ENCODE measurements around the gene ANAPC7.
"Not testable (repeated sequence)": the region's sequence is repeated elsewhere in the genome, so short reads cannot be mapped to it uniquely, and the experiment has no call there.

Gene ANAPC7

DNA sequence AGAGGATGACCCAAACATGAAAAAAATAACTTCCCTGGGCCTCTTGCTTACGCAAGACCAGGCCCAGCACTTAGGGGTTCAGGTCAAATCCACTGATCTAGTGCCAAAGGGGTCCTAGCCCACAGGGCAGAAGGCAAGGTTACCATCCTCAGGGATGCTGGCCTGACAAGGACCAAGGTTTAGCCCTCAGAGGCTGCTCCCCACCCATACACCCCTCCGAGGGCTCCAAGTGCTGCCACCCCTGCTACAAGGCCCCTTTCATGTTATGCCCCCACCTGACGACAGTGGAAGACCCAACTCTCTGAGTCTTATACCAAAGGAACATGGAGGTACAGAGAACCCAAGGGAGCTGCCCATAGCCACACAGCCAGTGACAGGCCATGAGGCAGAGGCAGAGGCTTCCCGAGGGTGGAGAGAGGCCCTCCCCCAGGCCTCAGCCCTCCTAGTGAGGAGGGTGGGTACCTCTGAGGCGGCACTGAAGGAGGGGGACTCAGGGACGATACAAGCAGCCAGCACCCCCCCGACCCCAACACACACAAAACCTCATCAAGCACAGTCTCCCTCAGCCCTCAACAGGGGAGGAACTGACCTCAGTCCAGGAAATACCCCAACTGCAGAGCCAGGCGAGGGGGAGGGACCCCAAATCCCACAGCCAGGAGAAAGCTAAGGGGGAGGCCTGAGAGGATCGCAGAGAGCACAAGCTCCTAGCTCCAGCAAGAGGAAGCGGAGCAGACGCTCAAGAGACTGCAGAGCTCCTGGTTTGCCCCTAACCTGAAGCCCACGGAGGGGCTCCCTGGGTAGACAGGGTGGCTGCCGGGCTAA, 37.0 kb downstream of the ANAPC7 start:
- no peak for TF ChIP-seq POLR2A (IDR thresholded peaks at IDR 0.05; ENCODE audit: low read length)
- TF ChIP-seq GATA1 (IDR thresholded peaks at IDR 0.05; ENCODE audit: low read depth, low read length) = no peak
- DNase-seq = no peak

DNA sequence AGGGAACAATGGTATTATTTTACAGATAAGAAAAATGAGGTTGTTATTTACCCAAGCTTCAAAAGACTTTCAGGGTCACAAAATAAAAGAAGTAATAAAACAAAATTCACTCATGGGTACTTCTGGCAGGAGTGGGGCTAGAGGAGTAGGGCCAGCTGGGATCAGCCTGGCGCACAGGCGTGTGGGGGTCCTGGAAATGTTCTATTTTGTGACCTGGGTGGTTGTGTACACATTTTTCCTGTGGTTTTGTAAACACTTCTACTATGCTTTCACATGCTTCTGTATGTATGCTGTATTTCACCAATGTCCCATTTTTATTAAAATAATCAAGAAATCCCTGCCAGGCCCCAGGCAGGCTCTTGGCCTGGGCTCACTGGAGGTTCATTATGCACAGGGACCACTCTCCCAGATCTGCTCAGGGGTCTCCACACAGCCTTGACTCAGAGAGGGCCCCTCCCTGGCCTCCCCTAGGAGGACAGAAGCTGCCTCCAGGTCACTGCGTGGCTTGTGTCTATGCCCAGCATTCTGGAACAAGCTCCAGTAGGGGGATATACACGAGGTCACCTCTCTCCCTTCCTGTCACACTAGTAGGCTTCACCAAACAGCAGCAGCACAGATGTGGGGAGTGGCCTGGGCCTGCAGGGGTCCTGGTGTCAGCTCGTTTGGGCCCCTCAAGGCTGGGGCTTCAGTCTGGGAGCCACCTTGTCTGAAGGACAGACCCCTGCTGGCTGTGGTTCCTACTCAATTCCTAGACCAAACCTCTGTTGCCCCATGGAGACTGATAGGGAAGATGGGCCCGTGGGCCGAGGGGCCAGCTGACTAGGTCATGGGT, 37.8 kb downstream of the ANAPC7 start:
- no peak for DNase-seq
- TF ChIP-seq GATA1 (IDR thresholded peaks at IDR 0.05; ENCODE audit: low read depth, low read length) (no peak), POLR2A (IDR thresholded peaks at IDR 0.05; ENCODE audit: low read length) (no peak)

GRCh38 chr12:110361216-110361615, 42.3 kb downstream of the ANAPC7 start:
- TF ChIP-seq POLR2A (IDR thresholded peaks at IDR 0.05; ENCODE audit: low read length) (no peak), GATA1 (IDR thresholded peaks at IDR 0.05; ENCODE audit: low read depth, low read length) (no peak)
- DNase-seq = no peak

DNA sequence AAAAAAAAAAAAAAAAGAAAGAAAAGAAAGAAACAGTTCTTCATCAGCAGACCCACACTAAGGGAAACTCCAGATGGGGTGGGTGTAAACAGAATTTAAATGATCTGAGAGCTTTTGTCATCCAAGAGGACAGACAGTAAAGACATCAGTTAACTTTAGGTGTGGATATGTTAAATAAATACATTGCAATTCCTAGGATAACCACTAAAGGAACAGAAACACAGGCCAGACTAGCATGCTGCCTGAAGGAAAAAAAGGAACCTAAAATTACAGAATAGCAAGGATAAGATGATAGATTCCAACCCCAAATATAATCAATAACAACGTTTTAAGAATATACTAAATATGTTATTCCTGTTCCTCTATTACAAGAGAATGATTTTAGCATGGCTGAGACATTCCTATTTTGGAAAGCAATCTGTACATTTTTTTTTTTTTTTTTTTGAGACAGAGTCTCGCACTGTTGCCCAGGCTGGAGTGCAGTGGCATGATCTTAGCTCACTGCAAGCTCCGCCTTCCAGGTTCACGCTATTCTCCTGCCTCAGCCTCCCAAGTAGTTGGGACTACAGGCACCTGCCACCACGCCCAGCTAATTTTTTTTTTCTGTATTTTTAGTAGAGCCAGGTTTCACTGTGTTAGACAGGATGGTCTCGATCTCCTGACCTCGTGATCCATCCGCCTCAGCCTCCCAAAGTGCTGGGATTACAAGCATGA, 45.0 kb downstream of the ANAPC7 start:
- DNase-seq = not testable (repeated sequence)

GRCh38 chr12:110355073-110355472, 48.4 kb downstream of the ANAPC7 start:
- DNase-seq = peak; percentile 47 to 55
- TF ChIP-seq POLR2A (IDR thresholded peaks at IDR 0.05; ENCODE audit: low read length) (no peak), GATA1 (IDR thresholded peaks at IDR 0.05; ENCODE audit: low read depth, low read length) (no peak)

- peak; percentile 63 to 71 for DNase-seq
- TF ChIP-seq GATA1 (IDR thresholded peaks at IDR 0.05; ENCODE audit: low read depth, low read length) (no peak), POLR2A (IDR thresholded peaks at IDR 0.05; ENCODE audit: low read length) (no peak)
These were observed 49.2 kb downstream of the ANAPC7 start for GRCh38 chr12:110354172-110354780.

- TF ChIP-seq POLR2A (IDR thresholded peaks at IDR 0.05; ENCODE audit: low read length) (no peak), GATA1 (IDR thresholded peaks at IDR 0.05; ENCODE audit: low read depth, low read length) (no peak)
- DNase-seq = no peak
These were observed 50.1 kb downstream of the ANAPC7 start for GRCh38 chr12:110353211-110353965.

DNA sequence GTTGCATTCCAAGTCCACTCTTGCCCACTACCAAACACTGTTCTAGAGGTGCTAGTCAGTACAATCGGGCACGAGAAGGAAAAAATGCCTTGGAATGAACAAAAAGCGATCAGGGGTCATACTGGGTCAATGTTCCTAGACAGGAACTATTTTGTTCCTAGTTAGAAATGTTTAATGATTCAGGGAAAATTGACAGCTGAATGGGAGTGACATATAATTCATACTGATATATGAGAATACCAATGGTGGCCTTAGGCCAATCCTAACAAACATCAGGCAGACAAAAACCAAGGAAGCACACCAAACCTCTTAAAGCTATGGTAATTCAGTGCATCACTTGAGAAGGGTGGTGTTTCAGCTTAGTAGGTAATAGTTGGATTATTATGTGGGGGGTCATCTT, 51.1 kb downstream of the ANAPC7 start:
- DNase-seq = no peak
- TF ChIP-seq GATA1 (IDR thresholded peaks at IDR 0.05; ENCODE audit: low read depth, low read length) (no peak), POLR2A (IDR thresholded peaks at IDR 0.05; ENCODE audit: low read length) (no peak)

GRCh38 chr12:110351119-110351518, 52.4 kb downstream of the ANAPC7 start:
- no peak for DNase-seq
- TF ChIP-seq POLR2A (IDR thresholded peaks at IDR 0.05; ENCODE audit: low read length) = no peak
- no peak for TF ChIP-seq GATA1 (IDR thresholded peaks at IDR 0.05; ENCODE audit: low read depth, low read length)

DNA sequence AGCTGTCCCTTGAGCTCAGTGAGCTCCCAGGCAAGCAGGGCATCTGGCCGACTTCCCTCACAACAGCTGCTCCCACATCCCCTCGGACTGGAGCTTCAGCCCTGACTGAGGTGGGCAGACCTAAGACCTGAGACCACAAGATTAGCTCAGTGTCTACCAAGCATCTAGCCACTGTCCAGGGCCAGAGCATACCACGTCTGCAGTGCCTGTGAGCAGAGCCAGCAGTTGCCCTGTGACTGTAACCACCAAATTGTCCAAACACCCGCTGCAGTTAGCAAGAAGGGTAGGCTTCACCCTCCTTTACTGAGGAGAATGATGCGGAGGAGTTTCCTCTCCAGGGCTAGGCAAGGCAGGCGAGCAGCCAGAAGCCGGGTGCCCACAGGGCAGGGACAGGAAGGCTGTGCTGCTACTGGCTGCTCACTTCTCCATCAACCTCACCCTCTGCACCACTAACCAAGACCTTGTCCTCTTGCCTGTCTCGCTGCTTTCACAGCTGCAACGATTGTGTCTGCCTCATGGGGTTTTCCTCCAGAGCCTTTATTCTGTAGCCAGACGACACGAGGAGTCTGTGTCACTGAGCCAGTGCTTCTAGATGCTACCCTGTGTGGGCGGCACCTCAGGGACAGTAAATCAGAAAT, 53.9 kb downstream of the ANAPC7 start:
- DNase-seq = no peak
- TF ChIP-seq GATA1 (IDR thresholded peaks at IDR 0.05; ENCODE audit: low read depth, low read length) (no peak), POLR2A (IDR thresholded peaks at IDR 0.05; ENCODE audit: low read length) (no peak)

- TF ChIP-seq POLR2A (IDR thresholded peaks at IDR 0.05; ENCODE audit: low read length) (no peak), GATA1 (IDR thresholded peaks at IDR 0.05; ENCODE audit: low read depth, low read length) (no peak)
- DNase-seq = no peak
These were observed 54.4 kb downstream of the ANAPC7 start for GRCh38 chr12:110349096-110349495.

DNA sequence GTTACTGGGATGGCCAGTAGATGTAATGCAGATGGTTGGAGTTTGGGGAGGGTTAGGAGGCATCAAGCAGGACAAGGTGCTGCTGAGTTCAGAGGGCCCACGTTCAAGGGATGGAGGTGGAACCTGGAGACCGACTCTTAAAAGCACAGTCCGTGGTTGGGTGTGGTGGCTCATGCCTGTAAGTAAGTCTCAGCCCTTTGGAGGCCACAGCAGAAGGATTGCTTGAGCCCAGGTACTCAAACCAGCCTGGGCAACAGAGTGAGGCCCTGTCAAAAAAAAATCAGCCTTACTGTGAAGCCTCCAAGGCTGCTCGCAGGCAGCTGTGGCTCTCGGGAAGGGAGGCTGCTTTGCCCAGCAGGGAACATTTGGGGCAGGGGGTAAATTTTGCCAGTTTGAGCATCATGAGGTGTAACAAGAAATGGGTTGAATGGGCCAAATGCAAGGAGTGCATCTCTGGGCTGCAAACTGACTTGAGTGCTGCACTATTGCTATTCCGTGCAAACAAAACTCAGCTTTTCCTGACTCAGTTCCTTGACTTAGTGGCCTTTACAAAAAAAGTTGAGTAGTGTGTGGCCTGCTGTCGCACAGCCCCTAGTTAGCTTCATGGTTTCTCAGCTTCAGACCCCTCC, 55.0 kb downstream of the ANAPC7 start:
- DNase-seq = no peak
- TF ChIP-seq GATA1 (IDR thresholded peaks at IDR 0.05; ENCODE audit: low read depth, low read length) = no peak

Measured in erythroblast (primary cell).